Glomerular visceral epithelial cell (primary cell): ENCODE results near the gene ASTN1.
A peak's percentile ranks its signal among the peaks of the same experiment; 100 is the strongest.
"Not testable (repeated sequence)": the region's sequence is repeated elsewhere in the genome, so short reads cannot be mapped to it uniquely, and the experiment has no call there.

ENCODE experiments used
- DNase-seq: peaks from one replicate; pipeline ENCODE4 v3.0.0-alpha.2; 2016; ENCODE audit errors: extremely low spot score

The ASTN1 gene

DNA sequence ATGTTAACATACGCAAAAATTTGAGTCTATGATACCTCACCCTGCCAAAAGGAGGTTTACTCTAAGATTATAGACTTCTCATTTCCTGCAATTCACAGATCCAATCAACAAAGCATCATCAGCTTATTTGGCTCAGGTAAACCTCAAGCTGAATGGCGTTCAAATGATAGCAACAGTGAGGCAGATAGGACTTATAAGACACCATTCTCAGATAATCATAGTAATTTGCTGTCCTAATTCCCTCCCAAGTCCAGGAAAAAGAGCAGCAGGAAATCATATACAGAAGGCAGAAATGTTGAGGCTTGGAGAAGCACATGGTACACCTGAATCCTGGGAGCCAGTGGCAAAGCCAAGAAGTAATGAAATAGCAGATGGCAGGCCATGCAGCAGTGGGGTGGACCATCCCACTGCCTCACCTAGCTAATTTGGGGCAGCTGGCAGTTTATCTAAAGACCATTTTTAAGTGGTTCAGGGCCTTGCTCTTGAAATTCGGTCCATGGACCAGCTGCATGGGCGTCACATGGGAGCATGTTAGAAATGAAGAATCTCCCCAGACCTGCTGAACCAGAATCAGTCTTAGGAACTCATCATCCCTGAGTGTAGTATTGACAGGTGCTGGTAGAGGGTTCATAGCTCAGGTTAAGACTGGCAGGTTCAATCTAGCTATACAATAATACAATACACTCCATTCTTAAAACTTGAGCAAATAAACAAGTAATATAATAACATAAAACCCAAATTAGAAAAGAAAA is 57.7 kb downstream of the ASTN1 start:
- DNase-seq: no peak

DNA sequence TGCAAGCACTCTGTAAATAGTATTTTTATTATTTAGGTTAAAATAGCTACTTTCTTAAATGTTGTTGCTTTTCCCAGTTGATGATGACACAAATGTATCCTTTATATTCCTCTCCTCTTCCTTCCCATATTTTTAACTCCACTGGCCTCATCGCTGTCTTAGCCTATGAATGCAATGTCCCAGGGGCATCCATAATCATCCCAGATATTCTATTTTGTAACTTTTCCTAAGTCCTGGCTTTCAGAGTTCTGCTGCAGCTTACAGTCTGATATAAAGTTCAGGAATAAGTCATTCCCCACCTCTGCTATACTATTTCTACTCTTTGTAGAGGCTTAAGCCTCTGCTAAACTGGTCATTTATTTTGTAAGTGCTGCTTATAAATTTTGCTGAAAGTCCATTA is 58.3 kb downstream of the ASTN1 start:
- DNase-seq: no peak

DNA sequence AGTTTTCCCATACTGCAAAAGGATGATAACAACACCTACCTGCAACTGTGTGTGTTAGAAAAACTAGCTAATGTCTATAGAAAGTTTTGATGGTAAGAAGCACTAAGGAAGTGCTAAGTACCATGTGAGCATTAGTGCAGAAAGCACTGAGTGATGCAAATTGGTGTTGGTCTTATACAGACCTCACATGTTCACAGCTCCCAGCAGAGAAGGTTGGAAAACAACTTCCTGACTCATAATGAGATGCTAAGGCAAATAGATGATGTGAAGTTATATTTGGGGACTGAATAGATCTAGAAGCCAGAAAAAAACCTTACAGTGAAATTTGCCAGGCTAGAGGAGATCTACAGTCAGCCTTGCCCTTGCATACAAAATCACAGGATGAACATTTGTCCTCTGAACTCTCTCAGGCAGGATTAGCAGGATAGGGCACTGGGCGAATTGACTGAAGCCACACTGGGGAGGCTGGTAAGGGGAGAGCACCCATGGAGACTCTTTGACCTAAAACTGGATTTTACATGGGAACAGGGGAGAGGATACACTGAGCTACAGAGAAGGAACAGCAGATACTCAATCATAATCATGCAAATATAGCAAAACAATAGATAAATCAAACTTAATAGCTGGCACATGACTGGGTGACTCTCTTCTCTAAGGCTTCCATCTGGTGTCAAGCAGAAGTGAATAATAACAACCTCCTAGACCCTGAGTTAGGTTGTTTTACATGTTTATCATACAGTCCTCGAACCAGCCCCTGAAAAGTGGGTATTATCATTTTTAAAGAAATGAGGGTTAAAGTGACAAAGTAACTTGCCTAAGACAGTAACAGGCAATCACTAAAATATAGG is 61.3 kb downstream of the ASTN1 start:
- DNase-seq: no peak

DNA sequence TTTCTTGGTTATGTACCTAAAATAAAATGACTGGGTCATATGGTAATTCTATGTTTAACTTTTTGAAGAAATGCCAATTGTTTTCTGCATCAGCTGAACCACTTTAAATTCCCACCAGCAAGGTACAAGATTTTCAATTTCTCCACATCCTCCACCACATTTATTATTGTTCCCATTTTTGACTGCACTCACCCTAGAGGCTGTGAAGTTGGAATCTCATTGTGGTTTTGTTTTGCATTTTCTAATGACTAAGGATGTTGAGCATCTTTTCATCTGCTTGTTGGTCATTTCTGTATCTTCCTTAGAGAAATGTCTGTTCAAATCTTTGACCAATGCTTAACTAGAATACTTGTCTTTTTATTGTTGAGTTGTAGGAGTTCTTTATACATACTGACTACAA is 72.5 kb downstream of the ASTN1 start:
- peak; percentile 14 for DNase-seq

DNA sequence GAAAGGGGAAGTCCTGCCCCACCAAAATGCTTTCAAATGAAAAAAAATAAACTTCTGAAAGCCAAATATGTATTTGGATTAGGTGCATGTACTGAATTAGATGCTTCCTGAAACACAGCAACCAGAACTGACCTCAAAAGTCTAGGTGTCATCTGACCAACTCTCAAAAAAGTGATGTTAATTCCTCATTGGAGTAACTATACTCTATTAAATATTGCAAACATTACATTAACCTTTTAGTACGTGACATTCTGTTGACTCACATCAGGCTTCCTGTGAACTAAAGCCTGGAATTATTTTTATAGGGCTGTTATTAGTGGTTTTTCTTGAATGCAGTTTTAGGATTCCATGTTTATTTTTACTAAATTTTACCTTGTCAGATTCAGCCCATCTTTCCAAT is 73.5 kb downstream of the ASTN1 start:
- peak; percentile 17 for DNase-seq

DNA sequence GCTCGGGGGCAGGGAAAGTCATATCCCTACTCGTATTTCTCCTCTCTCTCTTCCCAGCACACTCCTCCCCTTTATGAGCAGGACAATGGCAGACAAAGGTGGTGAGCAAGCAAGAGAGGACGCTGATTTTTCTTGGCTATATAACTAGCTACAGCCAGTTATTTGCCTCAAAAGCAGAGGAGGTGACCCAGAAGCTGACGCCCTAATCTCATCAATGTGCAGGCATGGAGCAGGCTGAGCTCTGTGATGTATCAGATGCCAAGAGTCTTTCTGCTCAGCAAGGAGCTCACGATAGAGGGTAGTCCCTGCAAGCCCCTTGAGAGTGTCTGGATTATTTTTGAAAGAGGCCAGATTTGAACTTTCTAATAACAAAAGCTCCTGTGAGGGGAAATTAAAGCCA is 75.5 kb downstream of the ASTN1 start:
- DNase-seq: no peak

DNA sequence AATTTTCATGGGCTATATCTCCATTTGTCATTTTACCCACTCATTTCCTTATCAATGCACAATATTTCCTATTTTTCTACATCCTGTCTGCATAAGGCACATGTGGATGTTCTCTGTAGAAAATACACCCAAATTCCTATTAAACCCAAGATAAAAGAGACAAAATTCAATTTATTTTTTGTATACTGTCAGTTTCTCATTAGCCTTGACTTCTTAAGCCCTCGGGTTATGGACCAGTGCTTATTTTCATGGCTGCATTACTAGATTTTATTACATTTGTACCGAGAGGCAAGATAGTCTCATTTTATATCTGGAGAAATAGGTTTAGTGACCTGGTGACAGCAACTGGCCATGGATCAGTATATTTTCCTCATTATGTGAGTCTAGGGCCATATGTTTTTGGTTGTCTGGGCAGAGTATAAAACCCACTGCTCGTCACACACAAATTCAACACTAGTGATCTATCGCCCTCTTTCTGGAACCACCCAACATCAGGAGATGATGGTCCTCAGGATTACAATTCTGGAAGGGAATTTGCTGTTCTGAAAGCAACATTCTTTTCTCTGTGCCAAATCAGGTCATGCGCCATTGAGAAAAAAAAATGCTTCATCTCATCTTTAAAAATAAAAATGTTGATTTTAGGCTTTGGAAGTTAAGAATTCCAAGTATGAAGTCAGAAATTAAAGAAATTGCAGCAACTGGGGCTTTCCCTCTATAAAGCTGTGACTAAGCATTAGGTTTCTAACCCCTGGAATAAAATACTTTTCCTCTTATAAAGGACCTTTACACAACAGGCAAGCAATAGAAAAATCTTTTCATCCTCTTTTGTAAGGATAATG is 81.4 kb downstream of the ASTN1 start:
- DNase-seq: peak; percentile 41

DNA sequence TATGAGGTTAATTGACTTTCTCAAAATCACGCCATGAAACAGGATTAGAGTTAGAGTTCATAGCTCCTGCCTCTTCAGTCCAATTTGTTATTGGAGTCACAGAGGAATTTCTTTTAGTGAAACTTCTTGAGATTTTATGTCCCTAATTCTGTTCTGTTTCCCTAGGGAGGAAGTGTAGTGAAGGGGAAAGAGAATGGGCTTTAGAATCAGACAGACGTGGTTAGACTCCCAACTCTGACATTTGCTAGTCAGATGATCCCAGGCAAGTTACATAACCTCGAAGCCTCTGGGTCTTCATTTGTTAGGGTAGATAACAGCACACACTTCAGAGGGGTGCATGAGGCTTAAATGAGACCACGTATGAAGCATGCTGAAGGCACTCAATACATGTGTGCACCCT is 83.9 kb downstream of the ASTN1 start:
- no peak for DNase-seq

DNA sequence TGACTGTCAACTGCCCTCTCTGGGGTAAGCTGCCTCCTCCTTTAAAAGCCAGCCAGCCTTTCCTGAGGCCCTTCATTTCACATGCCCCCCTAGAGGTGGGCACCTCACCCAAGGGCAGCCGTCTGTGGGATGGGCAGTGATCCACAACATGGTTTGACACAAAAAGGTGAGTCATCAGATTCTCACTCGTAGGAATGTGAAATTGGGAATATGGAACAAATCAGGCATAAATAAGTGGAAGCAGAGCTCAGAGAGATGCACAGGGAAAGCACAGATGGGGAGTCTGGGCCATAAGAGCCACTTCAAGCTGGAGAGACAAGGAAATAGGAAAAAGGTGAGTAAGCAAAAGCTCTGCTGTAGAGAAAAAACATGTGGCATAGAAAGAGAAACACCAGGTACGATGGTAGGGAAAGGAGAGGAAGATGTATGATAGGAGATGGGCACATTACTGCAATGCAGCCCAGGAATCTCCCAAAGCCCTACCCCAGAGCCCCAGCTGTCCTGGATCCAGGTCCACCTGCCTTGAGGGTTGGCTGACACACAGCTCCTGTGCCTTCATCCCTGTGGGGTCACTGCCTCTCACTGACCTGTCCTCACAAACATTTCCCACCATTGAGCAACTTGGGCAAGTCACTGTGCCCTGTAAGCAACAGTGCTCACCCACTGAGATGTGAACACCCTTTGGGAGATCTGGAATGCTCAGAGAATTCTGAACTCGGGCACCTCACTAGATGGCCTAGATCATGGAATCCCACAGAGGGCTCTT is 86.6 kb downstream of the ASTN1 start:
- DNase-seq: peak; percentile 90

DNA sequence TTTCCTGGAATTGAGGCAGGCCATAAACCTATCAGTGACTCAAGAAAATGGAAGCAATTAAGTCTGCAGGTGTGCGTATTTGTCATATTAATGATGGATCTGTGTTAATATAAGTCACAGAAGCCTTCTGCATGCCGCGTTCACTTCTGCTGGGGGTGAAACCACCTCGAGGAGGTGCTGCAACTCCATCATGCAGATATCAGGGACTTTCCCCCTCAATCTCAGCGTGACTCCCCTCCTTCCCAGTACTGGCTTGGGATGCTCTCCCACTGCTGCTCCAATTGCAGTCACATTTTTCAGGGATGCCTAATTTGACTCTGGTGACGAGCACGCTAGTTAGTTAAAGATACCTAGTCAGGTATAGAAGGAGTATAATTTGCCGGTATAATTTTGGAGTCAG is 87.5 kb downstream of the ASTN1 start:
- peak; percentile 8 for DNase-seq

DNA sequence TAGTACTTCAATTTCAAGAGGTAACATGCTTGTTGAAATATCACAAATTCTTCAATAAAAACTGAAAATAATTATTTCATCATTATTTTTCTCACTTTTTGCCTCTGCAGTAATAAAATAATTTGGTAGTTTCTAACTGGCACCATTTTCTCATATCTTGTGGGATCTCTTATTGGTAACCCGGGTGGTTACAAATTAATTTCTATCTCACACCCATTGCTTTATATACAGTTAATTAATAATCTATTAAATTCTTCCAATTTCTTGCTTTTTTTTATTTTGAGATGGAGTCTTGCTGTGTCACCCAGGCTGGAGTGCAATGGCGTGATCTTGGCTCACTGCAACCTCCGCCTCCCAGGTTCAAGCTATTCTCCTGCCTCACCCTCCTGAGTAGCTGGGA is 89.7 kb downstream of the ASTN1 start:
- not testable (repeated sequence) for DNase-seq

DNA sequence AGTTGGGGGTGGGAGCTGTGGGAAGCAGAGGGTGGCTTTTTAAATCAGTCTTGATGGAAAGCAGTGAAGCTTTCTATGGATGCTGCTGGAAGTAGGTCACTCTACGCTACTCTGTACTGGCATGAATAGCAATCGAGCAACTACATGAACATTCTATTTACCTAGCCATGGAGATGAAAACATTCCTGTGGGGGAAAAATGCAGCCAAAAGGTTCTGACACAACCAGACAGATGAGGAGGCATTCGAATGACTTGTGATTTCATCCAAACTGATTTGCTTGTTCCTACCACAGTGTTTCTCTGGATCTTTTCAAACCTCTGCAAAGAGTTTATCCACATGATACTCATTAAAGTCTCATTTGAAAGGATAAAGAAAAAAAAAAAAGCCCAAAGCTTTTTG is 95.0 kb downstream of the ASTN1 start:
- no peak for DNase-seq

DNA sequence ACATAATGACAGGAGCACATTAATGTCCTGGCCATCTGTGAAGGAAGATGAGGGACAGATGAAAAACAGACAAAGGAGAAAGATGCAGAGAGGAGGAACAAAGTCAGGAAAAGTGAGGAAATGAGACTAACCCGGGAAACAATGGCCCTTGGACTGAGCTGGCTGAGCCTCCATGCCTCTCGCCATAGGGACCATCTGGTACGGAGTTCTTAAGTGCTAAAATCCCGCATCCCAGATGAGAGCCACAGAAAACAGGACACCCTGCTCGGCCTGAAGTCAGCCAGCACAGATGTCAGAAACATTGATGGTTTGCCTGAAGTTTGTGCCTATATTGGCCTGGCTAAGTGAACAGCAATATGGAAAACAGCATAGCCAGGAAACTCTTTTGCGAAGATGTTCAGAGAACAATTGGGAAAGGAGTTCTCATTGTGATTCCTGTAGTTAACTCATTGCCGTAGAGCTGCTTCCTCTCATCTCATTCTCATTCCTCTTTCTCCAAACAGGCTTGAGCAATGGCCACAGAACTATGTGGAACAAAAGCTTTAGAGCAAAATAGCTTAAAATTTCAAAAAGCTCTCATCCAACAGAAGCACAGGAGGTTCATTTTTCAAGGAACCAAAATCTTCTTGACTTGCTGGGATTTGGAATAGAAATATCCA is 96.6 kb downstream of the ASTN1 start:
- no peak for DNase-seq

DNA sequence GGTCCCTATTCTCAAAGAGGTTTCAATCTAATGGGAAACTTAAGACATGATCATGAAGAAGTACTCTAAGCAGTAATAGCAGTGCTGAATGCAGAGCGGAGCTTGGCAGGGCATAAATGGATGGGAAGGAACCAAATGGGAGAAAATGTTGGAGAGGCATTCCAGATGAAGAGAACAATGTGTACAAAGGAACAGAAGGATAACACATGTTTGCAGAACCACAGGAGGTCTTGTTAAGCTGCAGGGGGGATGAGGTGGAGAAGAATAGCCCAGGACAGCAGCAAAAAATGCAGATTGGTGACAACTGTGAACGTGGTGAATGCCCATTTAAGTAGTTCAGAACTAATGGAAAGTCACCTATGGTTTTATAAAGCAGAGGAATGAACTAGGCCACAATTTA is 99.1 kb downstream of the ASTN1 start:
- no peak for DNase-seq

DNA sequence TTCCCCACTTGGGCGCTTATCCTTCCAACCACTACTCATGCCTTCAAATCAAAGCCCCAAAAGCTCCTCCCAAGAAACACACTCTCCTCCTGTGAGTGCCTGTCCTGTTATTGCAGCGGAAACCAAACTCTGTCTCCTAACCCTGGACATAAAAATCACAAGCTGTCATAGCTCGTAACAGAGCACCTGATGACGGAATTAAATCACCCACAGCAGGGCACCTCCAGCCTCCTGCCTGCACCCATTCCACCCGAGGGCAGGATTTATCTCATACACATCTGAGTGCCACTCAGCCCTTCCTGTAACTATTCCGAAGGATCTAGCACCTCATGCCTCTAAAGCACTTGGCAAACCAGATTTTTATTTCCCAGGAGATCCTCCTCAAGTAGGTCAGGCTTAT is 100.9 kb downstream of the ASTN1 start:
- DNase-seq: no peak

DNA sequence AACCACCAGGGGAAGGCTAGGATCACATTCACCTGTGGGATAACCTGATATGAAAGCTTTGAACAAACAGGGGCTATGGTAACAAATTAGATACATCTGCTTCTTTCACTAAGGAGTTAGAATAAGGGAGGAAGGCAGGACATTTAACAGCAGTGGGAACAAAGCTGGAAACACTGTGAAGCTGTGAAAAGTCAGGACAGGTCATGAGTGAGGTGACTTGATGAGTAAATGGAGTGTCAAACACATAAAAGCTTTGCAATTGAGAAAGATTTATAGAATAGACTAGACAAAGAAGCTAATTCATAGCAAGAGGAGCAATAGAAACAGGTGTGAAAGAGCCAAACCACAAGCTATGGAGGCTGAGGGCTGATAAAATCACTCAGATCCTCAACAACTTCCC is 110.0 kb downstream of the ASTN1 start:
- no peak for DNase-seq

DNA sequence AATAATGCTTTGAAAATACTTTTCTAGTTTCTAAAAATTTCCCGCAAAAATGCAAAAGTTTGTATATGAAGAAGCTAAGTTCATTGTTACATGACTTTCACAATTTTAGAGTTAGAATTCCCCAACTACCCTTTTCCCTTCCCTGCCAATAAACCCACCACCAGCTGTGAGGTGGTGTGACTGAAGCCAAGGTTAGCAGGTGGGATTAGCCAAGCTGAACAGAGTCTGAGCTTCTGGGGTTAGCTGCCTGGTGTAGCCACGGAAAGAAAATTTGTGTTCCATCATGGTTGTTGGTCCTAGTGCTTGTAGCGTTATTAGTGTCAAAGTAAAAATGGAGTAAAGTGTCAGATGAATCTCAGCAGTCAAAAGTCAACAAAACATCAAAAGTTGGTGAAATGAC is 110.9 kb downstream of the ASTN1 start:
- no peak for DNase-seq

DNA sequence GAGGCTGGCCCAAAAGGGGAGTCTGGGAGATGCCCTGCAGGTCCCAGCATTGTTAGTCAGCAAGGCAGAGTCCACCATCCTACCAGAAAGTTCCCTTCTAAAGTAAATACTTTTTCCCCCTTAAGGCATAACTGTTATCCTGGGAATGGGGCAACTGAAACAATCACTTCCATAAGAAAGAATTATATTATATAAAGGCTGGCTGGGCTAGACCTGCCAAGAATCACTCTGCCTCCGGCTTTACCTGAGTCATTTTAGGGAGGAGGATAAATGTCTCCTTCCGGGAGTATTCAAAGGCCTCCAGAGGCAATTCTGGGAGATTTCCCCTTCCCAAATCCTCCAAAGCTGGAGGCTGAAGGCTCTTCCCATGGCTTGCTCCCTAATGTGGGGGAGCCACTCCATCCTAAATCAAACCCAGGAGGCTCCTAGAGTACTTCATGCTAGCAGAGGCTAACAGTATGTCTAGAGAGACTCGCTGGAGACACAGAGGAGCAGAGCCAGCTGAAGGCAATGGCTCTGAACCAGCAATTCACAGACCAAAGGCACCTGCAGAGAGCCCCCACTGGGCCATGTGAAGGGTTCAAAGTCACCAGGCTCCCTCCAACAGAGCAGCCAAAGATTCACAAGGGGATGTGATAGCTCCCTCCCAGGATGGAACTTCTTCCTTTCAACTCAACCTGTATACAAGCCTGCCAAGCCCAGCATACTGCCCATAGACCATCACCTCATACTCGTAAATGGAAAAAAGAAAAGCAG is 116.0 kb downstream of the ASTN1 start:
- DNase-seq: no peak

DNA sequence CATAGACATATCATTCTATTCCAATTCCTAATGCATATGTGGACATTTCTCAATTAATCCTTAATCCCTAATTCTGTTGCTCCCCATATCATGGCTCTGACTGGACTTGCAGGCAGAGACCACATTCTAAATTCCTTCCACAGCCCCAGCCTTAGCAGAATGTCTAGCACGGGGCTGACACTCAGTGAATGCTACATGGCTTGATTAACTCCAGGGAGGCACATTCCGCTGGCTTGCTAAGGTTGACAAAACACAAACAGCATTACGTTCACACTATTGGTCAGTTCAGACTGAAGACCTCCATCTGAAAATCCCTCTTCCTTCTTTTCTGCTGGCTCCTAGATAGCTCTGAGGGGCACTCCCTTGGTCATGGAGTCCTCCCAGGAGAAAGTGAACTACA is 119.4 kb downstream of the ASTN1 start:
- no peak for DNase-seq

DNA sequence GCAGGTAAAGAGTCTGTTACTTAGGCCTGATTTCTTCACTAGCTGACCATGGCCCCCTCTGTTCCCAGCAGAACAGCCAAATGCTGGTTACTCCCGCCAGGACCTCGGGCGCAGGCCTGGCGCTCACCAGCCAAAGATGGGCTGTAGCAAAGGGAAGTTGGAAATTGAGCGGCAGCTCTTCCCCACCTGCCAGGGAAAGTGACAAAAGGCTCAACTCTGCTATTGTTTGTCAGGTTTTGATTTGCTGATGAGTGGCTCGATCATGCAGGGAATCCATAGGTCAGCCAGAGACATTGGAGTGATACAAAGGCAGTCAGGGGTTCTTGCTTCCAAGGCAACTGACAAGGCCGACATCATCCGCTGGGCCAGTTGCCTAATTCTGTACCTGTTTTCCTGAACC is 120.1 kb downstream of the ASTN1 start:
- DNase-seq: no peak
